SK-N-SH (cell line): ENCODE data around the gene SLC35F6.

Experiments
- EP300 ChIP-seq, 2 experiments: IDR thresholded peaks; 2 replicates each; pipeline versions ENCODE4 v1.4.0 to v1.6.1; 2012; ENCODE audit warnings: borderline replicate concordance in 1 of 2, low read depth in 1 of 2, low read length in 1 of 2
- FOXM1 ChIP-seq: IDR thresholded peaks from 2 replicates; pipeline ENCODE4 v1.4.0; 2012; ENCODE audit warnings: low read depth, mild to moderate bottlenecking
- MAX ChIP-seq: IDR thresholded peaks from 2 replicates; pipeline ENCODE4 v1.4.0; 2012; ENCODE audit warnings: low read depth
- RAD21 ChIP-seq: IDR thresholded peaks from 2 replicates; pipeline ENCODE4 v1.6.1; 2012; ENCODE audit warnings: mild to moderate bottlenecking, low read length
- RCOR1 ChIP-seq: fragments of 150-350 bp; IDR thresholded peaks from 2 replicates; pipeline ENCODE4 v1.6.1; 2017; ENCODE audit warnings: antibody characterized with exemption, low read length
- TF ChIP-seq, protein P1 (sequence below): fragments of 200-600 bp; sonication (generic); IDR thresholded peaks from 2 replicates; pipeline ENCODE4 v1.6.1; 2017; ENCODE audit warnings: antibody characterized with exemption, mild to moderate bottlenecking, moderate library complexity

DNA sequence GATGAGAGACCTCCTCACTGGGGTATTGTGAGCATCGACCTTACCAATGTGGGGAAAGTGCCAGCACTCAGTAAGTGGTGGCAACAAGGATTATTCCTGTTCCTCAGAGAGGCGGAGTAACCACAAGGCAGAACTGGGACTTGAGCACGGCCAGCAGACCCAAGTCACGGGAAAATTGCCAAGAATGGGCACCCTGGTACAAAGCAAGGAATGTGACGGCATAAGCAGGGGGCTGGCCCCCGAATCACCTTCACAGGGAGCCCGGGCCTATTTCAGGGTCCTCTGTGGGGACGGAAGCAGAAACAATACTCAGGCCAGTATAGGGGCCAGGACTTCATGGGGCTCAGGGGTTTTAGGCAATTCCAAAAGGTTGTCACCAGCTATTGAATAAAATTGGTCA, 47.2 kb downstream of the SLC35F6 start:
- TF ChIP-seq RCOR1: no peak
- TF ChIP-seq EP300 (IDR thresholded peaks at IDR 0.05; ENCODE audit: borderline replicate concordance in 1 of 2, low read depth in 1 of 2, low read length in 1 of 2): no peak
- TF ChIP-seq, protein P1, sequence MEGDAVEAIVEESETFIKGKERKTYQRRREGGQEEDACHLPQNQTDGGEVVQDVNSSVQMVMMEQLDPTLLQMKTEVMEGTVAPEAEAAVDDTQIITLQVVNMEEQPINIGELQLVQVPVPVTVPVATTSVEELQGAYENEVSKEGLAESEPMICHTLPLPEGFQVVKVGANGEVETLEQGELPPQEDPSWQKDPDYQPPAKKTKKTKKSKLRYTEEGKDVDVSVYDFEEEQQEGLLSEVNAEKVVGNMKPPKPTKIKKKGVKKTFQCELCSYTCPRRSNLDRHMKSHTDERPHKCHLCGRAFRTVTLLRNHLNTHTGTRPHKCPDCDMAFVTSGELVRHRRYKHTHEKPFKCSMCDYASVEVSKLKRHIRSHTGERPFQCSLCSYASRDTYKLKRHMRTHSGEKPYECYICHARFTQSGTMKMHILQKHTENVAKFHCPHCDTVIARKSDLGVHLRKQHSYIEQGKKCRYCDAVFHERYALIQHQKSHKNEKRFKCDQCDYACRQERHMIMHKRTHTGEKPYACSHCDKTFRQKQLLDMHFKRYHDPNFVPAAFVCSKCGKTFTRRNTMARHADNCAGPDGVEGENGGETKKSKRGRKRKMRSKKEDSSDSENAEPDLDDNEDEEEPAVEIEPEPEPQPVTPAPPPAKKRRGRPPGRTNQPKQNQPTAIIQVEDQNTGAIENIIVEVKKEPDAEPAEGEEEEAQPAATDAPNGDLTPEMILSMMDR: no peak
- no peak for TF ChIP-seq MAX
- no peak for TF ChIP-seq RAD21
- TF ChIP-seq FOXM1: no peak
